ENCODE data around the gene ELFN1. TPM values are rescaled to one million over a fixed set of nuclear protein-coding genes. Genes with fewer than 3 reads are reported as not detected.
A peak's percentile ranks its signal among the peaks of the same experiment; 100 is the strongest.

ELFN1 gene
- total RNA-seq, 1 donor from 2014 or later = 0.71 TPM

DNA sequence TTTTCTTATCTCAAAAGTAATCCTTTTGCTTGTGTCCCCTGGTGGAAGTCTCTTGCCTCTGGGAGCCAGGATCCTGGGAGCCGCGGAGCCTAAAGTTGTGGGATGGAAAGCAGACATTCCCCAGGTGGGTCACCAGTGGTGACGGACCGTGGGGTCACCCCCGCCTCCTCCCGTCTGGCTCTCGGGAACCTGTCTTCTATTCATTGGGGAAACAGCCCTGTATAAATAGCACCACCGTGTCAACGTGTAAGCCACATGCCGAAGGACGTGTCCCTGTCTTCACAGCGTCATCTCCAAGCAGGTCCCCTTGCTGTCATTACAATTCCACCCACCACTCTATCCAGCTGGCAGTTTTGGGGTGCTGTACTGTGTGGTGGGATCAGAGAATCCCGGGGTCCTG is 87.5 kb downstream of the ELFN1 start:
- TF ChIP-seq CTCF (IDR thresholded peaks at IDR 0.05; ENCODE audit: insufficient read depth, low read length, poor library complexity, severe bottlenecking) = no peak
- Histone ChIP-seq H3K36me3 (ENCODE audit: control insufficient read depth, insufficient read depth, low read length) (no peaks in the 10 kb centered on the region), H3K4me3 (ENCODE audit: low read depth, low read length) (no peak overlapping the region)

GRCh38 chr7:1758028-1758858 is 88.2 kb downstream of the ELFN1 start:
- no peaks in the 10 kb centered on the region for H3K36me3 ChIP-seq (ENCODE audit: control insufficient read depth, insufficient read depth, low read length)
- H3K4me3 ChIP-seq (ENCODE audit: low read depth, low read length) = no peak overlapping the region
- peak; percentile 40 for TF ChIP-seq CTCF (IDR thresholded peaks at IDR 0.05; ENCODE audit: insufficient read depth, low read length, poor library complexity, severe bottlenecking)
- peaks cover 2% of the 10 kb centered on the region for H3K27me3 ChIP-seq (ENCODE audit: control insufficient read depth, insufficient read depth, low read length)
- DNase-seq (ENCODE audit: low read depth) = no peak

More for the DNA sequence above, 87.5 kb downstream of the ELFN1 start:
- H3K27me3 ChIP-seq (ENCODE audit: control insufficient read depth, insufficient read depth, low read length) = peaks cover 2% of the 10 kb centered on the region
- DNase-seq (ENCODE audit: low read depth) = no peak

DNA sequence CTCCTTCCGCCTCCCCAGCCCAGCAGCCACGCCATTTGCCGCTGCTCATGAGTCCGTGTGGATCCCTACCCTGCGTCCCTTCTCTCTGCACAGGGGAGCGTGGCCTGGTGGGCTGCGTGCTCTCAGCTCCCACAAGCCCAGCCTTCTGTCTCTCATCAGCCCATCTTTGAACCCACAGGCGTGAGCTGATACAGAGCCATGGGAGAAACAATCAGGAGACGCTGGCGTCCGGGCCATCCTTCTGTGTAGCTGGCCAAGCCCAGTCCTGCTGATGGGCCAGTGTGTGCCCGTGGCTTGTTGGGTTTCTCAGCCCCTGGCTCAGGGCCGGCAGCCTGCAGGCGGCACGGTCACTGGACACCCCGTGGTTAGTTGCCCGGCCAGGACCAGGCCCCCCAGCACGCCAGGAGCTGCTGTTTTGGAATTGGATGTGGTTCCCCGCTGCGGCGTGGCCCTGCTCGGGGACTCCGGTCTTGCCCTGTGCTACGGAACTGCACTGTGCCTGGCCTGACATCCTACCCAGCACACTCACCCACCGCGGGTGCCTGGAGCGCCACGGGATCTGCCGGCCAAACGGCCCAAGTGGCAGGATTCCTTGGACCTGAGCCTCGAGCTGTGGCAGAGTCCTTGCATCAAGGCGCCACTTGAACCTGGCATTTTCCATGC is 88.9 kb downstream of the ELFN1 start:
- no peak for TF ChIP-seq CTCF (IDR thresholded peaks at IDR 0.05; ENCODE audit: insufficient read depth, low read length, poor library complexity, severe bottlenecking)
- peaks cover 2% of the 10 kb centered on the region for H3K27me3 ChIP-seq (ENCODE audit: control insufficient read depth, insufficient read depth, low read length)
- DNase-seq (ENCODE audit: low read depth) = no peak
- no peak overlapping the region for H3K4me3 ChIP-seq (ENCODE audit: low read depth, low read length)
- no peaks in the 10 kb centered on the region for H3K36me3 ChIP-seq (ENCODE audit: control insufficient read depth, insufficient read depth, low read length)

GRCh38 chr7:1761097-1761496 is 91.0 kb downstream of the ELFN1 start:
- Histone ChIP-seq H3K36me3 (ENCODE audit: control insufficient read depth, insufficient read depth, low read length) (no peaks in the 10 kb centered on the region), H3K4me3 (ENCODE audit: low read depth, low read length) (no peak overlapping the region), H3K27me3 (ENCODE audit: control insufficient read depth, insufficient read depth, low read length) (peaks cover 2% of the 10 kb centered on the region)
- DNase-seq (ENCODE audit: low read depth) = no peak
- no peak for TF ChIP-seq CTCF (IDR thresholded peaks at IDR 0.05; ENCODE audit: insufficient read depth, low read length, poor library complexity, severe bottlenecking)

- H3K4me3 ChIP-seq (ENCODE audit: low read depth, low read length) = no peak overlapping the region
- H3K36me3 ChIP-seq (ENCODE audit: control insufficient read depth, insufficient read depth, low read length) = no peaks in the 10 kb centered on the region
- no peak for TF ChIP-seq CTCF (IDR thresholded peaks at IDR 0.05; ENCODE audit: insufficient read depth, low read length, poor library complexity, severe bottlenecking)
- peaks cover 1% of the 10 kb centered on the region for H3K27me3 ChIP-seq (ENCODE audit: control insufficient read depth, insufficient read depth, low read length)
- DNase-seq (ENCODE audit: low read depth) = no peak
Measured at GRCh38 chr7:1761774-1762173, 91.7 kb downstream of the ELFN1 start.
